D341Med (cell line): ENCODE data around the gene RAET1G.

Experiments used
- DNase-seq: peaks from one replicate; pipeline ENCODE4 v3.0.0; 2012; ENCODE audit warnings: low spot score

RAET1G gene

DNA sequence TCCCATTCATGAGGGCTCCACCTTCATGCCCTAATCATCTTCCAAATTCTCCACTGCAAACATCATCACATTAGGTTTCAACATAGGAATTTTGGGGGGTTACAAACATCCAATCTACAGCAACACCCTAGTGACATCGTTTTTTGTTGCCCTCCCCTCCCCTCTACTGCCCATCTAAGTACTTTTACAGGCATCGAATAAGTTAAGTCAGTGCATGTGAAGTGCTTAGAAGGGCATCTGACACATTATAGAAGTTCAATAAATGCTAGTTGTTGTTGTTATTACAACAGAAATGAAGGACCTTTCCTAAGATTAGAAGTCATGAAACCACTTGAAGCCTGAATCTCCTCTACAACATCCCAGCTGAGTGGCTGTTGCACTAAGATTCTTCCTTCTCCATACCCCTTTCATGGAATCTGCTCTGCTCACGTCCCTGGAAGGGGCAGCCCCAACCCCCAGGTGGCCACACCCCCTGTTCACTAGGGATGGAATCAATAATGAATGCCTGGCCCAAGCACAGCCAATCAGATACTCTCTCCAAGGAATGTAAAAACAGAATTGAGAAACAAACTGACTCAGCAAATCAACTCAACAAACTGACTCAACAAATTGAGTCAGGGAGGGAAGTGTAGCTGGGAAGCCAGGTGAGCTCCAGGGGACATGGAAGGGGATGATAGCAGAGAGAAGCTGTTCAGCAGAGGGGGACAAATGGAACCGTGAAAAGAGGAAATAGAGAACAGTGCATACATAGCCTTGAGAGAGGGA lies 54.9 kb downstream of the RAET1G start:
- no peak for DNase-seq
